Measurements from ENCODE around the gene ADGRD1.

ADGRD1 gene

GRCh38 chr12:131122631-131123030 lies 168.9 kb downstream of the ADGRD1 start:
- Histone ChIP-seq H3K27me3 (ENCODE audit: insufficient read depth, poor library complexity, severe bottlenecking) (no peaks in the 10 kb centered on the region), H3K27ac (replicated peaks) (no peak overlapping the region), H3K4me3 (replicated peaks; ENCODE audit: insufficient read depth, low read length) (no peak overlapping the region)
- TF ChIP-seq, protein P1, sequence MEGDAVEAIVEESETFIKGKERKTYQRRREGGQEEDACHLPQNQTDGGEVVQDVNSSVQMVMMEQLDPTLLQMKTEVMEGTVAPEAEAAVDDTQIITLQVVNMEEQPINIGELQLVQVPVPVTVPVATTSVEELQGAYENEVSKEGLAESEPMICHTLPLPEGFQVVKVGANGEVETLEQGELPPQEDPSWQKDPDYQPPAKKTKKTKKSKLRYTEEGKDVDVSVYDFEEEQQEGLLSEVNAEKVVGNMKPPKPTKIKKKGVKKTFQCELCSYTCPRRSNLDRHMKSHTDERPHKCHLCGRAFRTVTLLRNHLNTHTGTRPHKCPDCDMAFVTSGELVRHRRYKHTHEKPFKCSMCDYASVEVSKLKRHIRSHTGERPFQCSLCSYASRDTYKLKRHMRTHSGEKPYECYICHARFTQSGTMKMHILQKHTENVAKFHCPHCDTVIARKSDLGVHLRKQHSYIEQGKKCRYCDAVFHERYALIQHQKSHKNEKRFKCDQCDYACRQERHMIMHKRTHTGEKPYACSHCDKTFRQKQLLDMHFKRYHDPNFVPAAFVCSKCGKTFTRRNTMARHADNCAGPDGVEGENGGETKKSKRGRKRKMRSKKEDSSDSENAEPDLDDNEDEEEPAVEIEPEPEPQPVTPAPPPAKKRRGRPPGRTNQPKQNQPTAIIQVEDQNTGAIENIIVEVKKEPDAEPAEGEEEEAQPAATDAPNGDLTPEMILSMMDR (IDR thresholded peaks at IDR 0.05; ENCODE audit: insufficient read depth, low read length): no peak
- TF ChIP-seq, protein P2, sequence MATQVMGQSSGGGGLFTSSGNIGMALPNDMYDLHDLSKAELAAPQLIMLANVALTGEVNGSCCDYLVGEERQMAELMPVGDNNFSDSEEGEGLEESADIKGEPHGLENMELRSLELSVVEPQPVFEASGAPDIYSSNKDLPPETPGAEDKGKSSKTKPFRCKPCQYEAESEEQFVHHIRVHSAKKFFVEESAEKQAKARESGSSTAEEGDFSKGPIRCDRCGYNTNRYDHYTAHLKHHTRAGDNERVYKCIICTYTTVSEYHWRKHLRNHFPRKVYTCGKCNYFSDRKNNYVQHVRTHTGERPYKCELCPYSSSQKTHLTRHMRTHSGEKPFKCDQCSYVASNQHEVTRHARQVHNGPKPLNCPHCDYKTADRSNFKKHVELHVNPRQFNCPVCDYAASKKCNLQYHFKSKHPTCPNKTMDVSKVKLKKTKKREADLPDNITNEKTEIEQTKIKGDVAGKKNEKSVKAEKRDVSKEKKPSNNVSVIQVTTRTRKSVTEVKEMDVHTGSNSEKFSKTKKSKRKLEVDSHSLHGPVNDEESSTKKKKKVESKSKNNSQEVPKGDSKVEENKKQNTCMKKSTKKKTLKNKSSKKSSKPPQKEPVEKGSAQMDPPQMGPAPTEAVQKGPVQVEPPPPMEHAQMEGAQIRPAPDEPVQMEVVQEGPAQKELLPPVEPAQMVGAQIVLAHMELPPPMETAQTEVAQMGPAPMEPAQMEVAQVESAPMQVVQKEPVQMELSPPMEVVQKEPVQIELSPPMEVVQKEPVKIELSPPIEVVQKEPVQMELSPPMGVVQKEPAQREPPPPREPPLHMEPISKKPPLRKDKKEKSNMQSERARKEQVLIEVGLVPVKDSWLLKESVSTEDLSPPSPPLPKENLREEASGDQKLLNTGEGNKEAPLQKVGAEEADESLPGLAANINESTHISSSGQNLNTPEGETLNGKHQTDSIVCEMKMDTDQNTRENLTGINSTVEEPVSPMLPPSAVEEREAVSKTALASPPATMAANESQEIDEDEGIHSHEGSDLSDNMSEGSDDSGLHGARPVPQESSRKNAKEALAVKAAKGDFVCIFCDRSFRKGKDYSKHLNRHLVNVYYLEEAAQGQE (IDR thresholded peaks at IDR 0.05; ENCODE audit: insufficient replicate concordance, low read depth): no peak
- no peak for TF ChIP-seq GABPA (IDR thresholded peaks at IDR 0.05; ENCODE audit: low read depth)
- no peak for TF ChIP-seq POLR2AphosphoS5 (IDR thresholded peaks at IDR 0.05; ENCODE audit: low read depth)
- no peak for TF ChIP-seq SPI1 (IDR thresholded peaks at IDR 0.05; ENCODE audit: borderline replicate concordance, low read depth)
- DNase-seq (ENCODE audit: low read depth in 1 of 2, low spot score in 1 of 2): no peak

DNA sequence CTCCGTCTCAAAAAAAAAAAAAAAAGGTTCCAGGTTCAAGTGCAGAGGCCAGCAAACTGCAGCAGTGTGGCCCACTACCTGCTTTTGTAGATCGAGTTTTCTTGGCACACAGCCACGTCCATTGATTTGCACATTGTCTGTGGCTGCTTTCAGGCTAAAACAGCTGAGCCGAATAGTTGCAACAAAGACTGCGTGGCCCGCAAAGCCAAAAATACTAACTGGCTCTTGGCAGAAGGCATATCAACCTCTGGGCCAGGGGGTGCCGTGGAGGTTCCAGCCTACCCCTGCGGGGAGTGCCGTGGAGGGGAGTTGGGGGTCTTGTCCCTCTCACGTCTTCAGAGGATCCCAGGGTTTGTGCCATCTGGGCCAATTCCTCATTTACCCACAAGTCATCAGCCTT lies 170.1 kb downstream of the ADGRD1 start:
- no peak overlapping the region for H3K27ac ChIP-seq (replicated peaks)
- no peak for TF ChIP-seq POLR2AphosphoS5 (IDR thresholded peaks at IDR 0.05; ENCODE audit: low read depth)
- TF ChIP-seq, protein P1 (IDR thresholded peaks at IDR 0.05; ENCODE audit: insufficient read depth, low read length): no peak
- no peak for TF ChIP-seq SPI1 (IDR thresholded peaks at IDR 0.05; ENCODE audit: borderline replicate concordance, low read depth)
- TF ChIP-seq GABPA (IDR thresholded peaks at IDR 0.05; ENCODE audit: low read depth): no peak
- TF ChIP-seq, protein P2 (IDR thresholded peaks at IDR 0.05; ENCODE audit: insufficient replicate concordance, low read depth): no peak
- no peak for DNase-seq (ENCODE audit: low read depth in 1 of 2, low spot score in 1 of 2)
- no peak overlapping the region for H3K4me3 ChIP-seq (replicated peaks; ENCODE audit: insufficient read depth, low read length)
- H3K27me3 ChIP-seq (ENCODE audit: insufficient read depth, poor library complexity, severe bottlenecking): no peaks in the 10 kb centered on the region

DNA sequence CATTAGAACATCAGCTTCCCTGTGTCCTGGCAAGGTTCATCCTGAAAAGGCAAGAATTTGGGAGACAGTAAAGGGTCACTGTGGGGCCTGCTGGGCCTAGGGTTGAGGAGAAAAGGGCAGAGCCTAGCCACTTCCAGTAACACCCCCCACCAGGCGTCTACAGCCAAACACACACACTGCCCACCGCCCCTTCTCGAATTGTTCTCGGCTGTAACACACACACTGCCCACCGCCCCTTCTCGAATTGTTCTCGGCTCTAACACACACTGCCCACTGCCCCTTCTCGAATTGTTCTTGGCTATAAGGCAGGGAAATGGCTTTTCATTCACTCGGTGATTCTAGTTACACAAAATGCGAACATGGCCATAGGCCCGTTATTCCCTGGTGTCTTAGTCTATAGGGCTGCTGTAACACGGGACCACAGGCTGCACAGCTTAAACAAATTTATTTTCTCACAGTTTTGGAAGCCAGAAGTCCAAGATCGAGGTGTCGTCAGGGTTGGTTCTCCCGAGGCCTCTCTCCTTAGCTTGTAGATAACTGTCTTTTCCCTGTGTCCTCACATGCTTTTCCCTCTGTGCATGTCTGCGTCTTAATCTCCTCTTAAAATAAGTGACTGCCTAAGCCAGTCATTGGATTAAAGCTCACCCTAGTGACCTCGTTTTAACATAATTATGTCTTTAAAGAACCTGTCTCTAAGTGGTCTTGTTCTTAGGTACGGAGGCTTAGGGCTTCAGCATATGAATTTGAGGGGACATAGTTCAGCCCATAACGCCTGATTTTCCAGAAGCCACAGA lies 171.0 kb downstream of the ADGRD1 start:
- no peak for DNase-seq (ENCODE audit: low read depth in 1 of 2, low spot score in 1 of 2)
- no peaks in the 10 kb centered on the region for H3K27me3 ChIP-seq (ENCODE audit: insufficient read depth, poor library complexity, severe bottlenecking)
- TF ChIP-seq, protein P1 (IDR thresholded peaks at IDR 0.05; ENCODE audit: insufficient read depth, low read length): no peak
- TF ChIP-seq SPI1 (IDR thresholded peaks at IDR 0.05; ENCODE audit: borderline replicate concordance, low read depth) (no peak), GABPA (IDR thresholded peaks at IDR 0.05; ENCODE audit: low read depth) (no peak), POLR2AphosphoS5 (IDR thresholded peaks at IDR 0.05; ENCODE audit: low read depth) (no peak)
- TF ChIP-seq, protein P2 (IDR thresholded peaks at IDR 0.05; ENCODE audit: insufficient replicate concordance, low read depth): no peak

More for the DNA sequence above, 171.0 kb downstream of the ADGRD1 start:
- no peak overlapping the region for H3K27ac ChIP-seq (replicated peaks)
- no peak overlapping the region for H3K4me3 ChIP-seq (replicated peaks; ENCODE audit: insufficient read depth, low read length)
